ENCODE results near the gene IFITM5. TPM values are rescaled to one million over a fixed set of nuclear protein-coding genes. Genes with fewer than 3 reads are reported as not detected.

IFITM5 gene
- polyA plus RNA-seq, 3 donors = not detected

DNA sequence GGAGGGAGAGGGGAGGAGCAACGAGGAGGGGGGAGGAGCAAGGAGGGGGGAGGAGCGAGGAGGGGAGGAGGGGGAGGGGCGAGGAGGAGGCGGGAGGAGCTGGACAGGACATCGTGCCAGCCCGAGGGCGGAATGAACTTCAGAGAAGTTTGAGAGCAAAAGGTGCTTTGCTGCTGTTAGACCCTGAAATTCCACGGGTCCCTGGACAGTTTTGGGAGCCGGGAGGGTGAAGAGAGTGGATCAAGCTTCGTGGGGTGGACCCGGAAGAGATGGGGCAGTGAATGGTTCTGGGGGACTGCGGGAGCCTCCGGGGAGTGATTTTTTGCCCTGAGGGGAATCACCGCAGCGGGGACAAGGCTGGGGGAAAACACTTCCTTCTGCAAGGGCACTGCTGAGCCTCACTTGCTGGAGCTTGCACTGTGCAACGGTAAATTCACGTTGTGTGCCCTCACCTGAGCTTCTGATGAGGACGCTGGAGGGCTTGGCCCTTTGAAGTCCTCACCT lies 31.8 kb downstream of the IFITM5 start:
- TF ChIP-seq, protein P1, sequence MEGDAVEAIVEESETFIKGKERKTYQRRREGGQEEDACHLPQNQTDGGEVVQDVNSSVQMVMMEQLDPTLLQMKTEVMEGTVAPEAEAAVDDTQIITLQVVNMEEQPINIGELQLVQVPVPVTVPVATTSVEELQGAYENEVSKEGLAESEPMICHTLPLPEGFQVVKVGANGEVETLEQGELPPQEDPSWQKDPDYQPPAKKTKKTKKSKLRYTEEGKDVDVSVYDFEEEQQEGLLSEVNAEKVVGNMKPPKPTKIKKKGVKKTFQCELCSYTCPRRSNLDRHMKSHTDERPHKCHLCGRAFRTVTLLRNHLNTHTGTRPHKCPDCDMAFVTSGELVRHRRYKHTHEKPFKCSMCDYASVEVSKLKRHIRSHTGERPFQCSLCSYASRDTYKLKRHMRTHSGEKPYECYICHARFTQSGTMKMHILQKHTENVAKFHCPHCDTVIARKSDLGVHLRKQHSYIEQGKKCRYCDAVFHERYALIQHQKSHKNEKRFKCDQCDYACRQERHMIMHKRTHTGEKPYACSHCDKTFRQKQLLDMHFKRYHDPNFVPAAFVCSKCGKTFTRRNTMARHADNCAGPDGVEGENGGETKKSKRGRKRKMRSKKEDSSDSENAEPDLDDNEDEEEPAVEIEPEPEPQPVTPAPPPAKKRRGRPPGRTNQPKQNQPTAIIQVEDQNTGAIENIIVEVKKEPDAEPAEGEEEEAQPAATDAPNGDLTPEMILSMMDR (IDR thresholded peaks at IDR 0.05) = no peak
- no peaks in the 10 kb centered on the region for H3K79me2 ChIP-seq (ENCODE audit: insufficient read depth, low read length)
- intact Hi-C loops (cut with micrococcal nuclease) = loop anchor here in 1 of 2 donors (5.0 kb wide), 2 partner anchors 40 to 60 kb away; partner anchors contain the start of genes BET1L, IFITM2 and RIC8A
- H3K9ac ChIP-seq (ENCODE audit: insufficient read depth, low read length, poor library complexity, severe bottlenecking) = peak overlapping the region; percentile 87
- peaks cover 35% of the 10 kb centered on the region for H3K4me1 Mint-ChIP-seq
- no peaks in the 10 kb centered on the region for H3K36me3 ChIP-seq (replicated peaks in 1 of 2; ENCODE audit: control insufficient read depth in 1 of 2, insufficient read depth in 2 of 2, low read length in 2 of 2)
- WGBS (ENCODE audit: insufficient coverage) = 7% methylated on average over 14 of the region's 18 CpGs
- H3K4me2 ChIP-seq (replicated peaks; ENCODE audit: extremely low read depth, low read length, poor library complexity, severe bottlenecking) = peak overlapping the region; percentile 81
- H3K27ac Mint-ChIP-seq = peak overlapping the region; percentile 97 to 100 (median 99)
- peaks cover 0 to 9% (median 2%) of the 10 kb centered on the region in 3 donors for H3K27me3 Mint-ChIP-seq (ENCODE audit: low read depth in 3 of 3)
- H3K4me1 ChIP-seq (ENCODE audit: control insufficient read depth in 1 of 2, insufficient read depth in 2 of 2, low read length in 2 of 2) = peaks cover 37% of the 10 kb centered on the region in 2 donors
- no peaks in the 10 kb centered on the region for H3K27me3 ChIP-seq (ENCODE audit: control insufficient read depth in 2 of 2, insufficient read depth in 2 of 2, low read length in 2 of 2)
- H3K27ac ChIP-seq (ENCODE audit: low read depth in 1 of 2, low read length in 2 of 2) = peak overlapping the region; percentile 99 to 100
- H3K4me3 ChIP-seq (replicated peaks in 1 of 3; ENCODE audit: low read depth in 2 of 3, low read length in 3 of 3) = peak overlapping the region; percentile 30 to 77 (median 55)
- peak overlapping the region; percentile 84 to 99 for H3K4me3 Mint-ChIP-seq
- peaks cover 0 to 8% (median 4%) of the 10 kb centered on the region in 7 donors for H3K9me3 Mint-ChIP-seq
- peaks cover 0 to 2% of the 10 kb centered on the region in 2 donors for H3K36me3 Mint-ChIP-seq
- peak; percentile 63 to 79 (median 77) for DNase-seq
- no peaks in the 10 kb centered on the region for H4K20me1 ChIP-seq (ENCODE audit: insufficient read depth, low read length)
- H2AFZ ChIP-seq (ENCODE audit: insufficient read depth, low read depth, low read length, poor library complexity, severe bottlenecking) = peak overlapping the region; percentile 68
- peaks cover 0 to 5% of the 10 kb centered on the region in 2 donors for H3K9me3 ChIP-seq (replicated peaks in 1 of 2; ENCODE audit: control insufficient read depth in 1 of 2, insufficient read depth in 1 of 2, low read length in 2 of 2)

DNA sequence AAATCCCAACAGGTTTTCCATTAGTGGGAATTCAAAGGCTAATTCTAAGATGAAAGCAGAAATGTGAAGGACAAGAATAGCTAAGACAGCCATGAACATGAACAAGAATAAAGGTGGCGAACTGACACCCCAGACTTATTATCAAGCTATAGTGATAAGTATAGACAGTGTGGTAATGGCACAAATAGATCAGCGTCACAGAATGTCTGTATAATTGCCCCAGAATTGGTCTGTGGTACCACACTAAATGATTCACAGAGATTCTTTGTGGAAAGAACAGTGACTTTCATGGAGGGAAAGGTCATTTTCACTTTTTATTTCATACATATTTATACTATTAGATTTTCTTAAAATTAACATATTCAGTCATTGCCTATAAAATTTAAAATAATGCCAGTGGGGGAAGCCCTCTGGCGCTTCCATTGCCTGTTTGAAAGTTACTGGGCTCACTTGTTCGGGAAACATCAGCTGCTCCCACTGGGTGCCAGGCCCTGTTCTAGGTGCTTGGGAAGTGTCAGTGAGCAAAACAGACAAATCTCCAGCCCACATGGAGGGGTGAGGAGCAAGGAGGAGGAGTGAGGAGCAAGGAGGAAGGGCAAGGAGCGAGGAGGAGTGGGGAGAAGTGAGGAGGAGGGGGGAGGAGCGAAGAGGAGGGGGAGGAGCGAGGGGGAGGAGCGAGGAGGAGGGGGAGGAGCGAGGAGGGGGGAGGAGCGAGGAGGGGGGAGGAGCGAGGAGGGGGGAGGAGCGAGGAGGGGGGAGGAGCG lies 32.5 kb downstream of the IFITM5 start:
- H3K4me3 Mint-ChIP-seq = peak overlapping the region; percentile 48 to 50

More for the DNA sequence above, 32.5 kb downstream of the IFITM5 start:
- Mint-ChIP-seq H3K36me3 (peaks cover 0 to 2% of the 10 kb centered on the region in 2 donors), H3K27ac (peak overlapping the region; percentile 42 to 99 (median 87)), H3K27me3 (ENCODE audit: low read depth in 3 of 3) (peaks cover 0 to 9% (median 2%) of the 10 kb centered on the region in 3 donors), H3K9me3 (peaks cover 0 to 8% (median 4%) of the 10 kb centered on the region in 7 donors), H3K4me1 (peaks cover 35% of the 10 kb centered on the region)
- H3K36me3 ChIP-seq (replicated peaks in 1 of 2; ENCODE audit: control insufficient read depth in 1 of 2, insufficient read depth in 2 of 2, low read length in 2 of 2) = no peaks in the 10 kb centered on the region
- TF ChIP-seq, protein P1 (IDR thresholded peaks at IDR 0.05) = no peak
- H2AFZ ChIP-seq (ENCODE audit: insufficient read depth, low read depth, low read length, poor library complexity, severe bottlenecking) = no peak overlapping the region
- 80% methylated on average over 1 of the region's 13 CpGs for WGBS (ENCODE audit: insufficient coverage)
- H3K4me1 ChIP-seq (ENCODE audit: control insufficient read depth in 1 of 2, insufficient read depth in 2 of 2, low read length in 2 of 2) = peaks cover 37% of the 10 kb centered on the region in 2 donors
- H3K9me3 ChIP-seq (replicated peaks in 1 of 2; ENCODE audit: control insufficient read depth in 1 of 2, insufficient read depth in 1 of 2, low read length in 2 of 2) = peaks cover 0 to 5% of the 10 kb centered on the region in 2 donors
- no peak overlapping the region for H3K9ac ChIP-seq (ENCODE audit: insufficient read depth, low read length, poor library complexity, severe bottlenecking)
- H3K27me3 ChIP-seq (ENCODE audit: control insufficient read depth in 2 of 2, insufficient read depth in 2 of 2, low read length in 2 of 2) = no peaks in the 10 kb centered on the region
- H3K4me2 ChIP-seq (replicated peaks; ENCODE audit: extremely low read depth, low read length, poor library complexity, severe bottlenecking) = no peak overlapping the region
- DNase-seq = peak in 1 of 3 donors; percentile 59
- no peaks in the 10 kb centered on the region for H4K20me1 ChIP-seq (ENCODE audit: insufficient read depth, low read length)
- no peak overlapping the region for H3K4me3 ChIP-seq (replicated peaks in 1 of 3; ENCODE audit: low read depth in 2 of 3, low read length in 3 of 3)
- H3K79me2 ChIP-seq (ENCODE audit: insufficient read depth, low read length) = no peaks in the 10 kb centered on the region
- intact Hi-C loops (cut with micrococcal nuclease) = loop anchor here in 1 of 2 donors (5.0 kb wide), 2 partner anchors 40 to 60 kb away; partner anchors contain the start of genes BET1L, IFITM2 and RIC8A
- H3K27ac ChIP-seq (ENCODE audit: low read depth in 1 of 2, low read length in 2 of 2) = peak overlapping the region in 1 of 2 donors; percentile 36
